HT1080 (cell line): ENCODE data around the gene LRRC38. TPM values are rescaled to one million over a fixed set of nuclear protein-coding genes. Genes with fewer than 3 reads are reported as not detected.
"Not testable (repeated sequence)": the region's sequence is repeated elsewhere in the genome, so short reads cannot be mapped to it uniquely, and the experiment has no call there.

Experiments
- DNase-seq: peaks from one replicate; pipeline ENCODE4 v3.0.0-alpha.2; 2015; ENCODE audit warnings: low read depth
- polyA plus RNA-seq, 2 experiments: library from polyadenylated mRNA; depleted of rRNA; stranded (reverse); fragments of >200 nt; gene quantifications; 2 replicates each; pipeline ENCODE4 v1.2.3, GENCODE V29; 2015
- total RNA-seq: library from RNA; depleted of rRNA; stranded (reverse); fragments of >200 nt; shearing (Covaris generic); gene quantifications from 2 replicates; pipeline ENCODE4 v1.2.3, GENCODE V29; 2014; rRNA removed

Gene LRRC38
- 0.43 and 0.71 TPM in 2 replicates for total RNA-seq
- polyA plus RNA-seq (2015; cell fraction: cytosol; rRNA removed) = 0.07 and 0.13 TPM in 2 replicates
- 0.12 and 0.17 TPM in 2 replicates for polyA plus RNA-seq (2015; cell fraction: nucleus; rRNA removed)

GRCh38 chr1:13513895-13514546 lies at the start of gene LRRC38:
Gene LRRC38, minus strand, starts transcription at chr1:13514003. Its CDS starts 410 bp downstream, at chr1:13513593.
- DNase-seq = no peak

- DNase-seq = not testable (repeated sequence)
Measured at GRCh38 chr1:13562981-13563380, 49.2 kb upstream of the LRRC38 start.

GRCh38 chr1:13560541-13560940 lies 46.7 kb upstream of the LRRC38 start:
- no peak for DNase-seq

- DNase-seq = no peak
Measured at GRCh38 chr1:13556224-13556764, 42.5 kb upstream of the LRRC38 start.

GRCh38 chr1:13554798-13555197 lies 41.0 kb upstream of the LRRC38 start:
- no peak for DNase-seq

GRCh38 chr1:13550663-13551062 lies 36.9 kb upstream of the LRRC38 start:
- DNase-seq = peak; percentile 26

- no peak for DNase-seq
Measured at GRCh38 chr1:13549521-13549920, 35.7 kb upstream of the LRRC38 start.

GRCh38 chr1:13549021-13549420 lies 35.2 kb upstream of the LRRC38 start:
- DNase-seq = no peak

- DNase-seq = no peak
Measured at GRCh38 chr1:13548281-13548680, 34.5 kb upstream of the LRRC38 start.

- no peak for DNase-seq
Measured at GRCh38 chr1:13546791-13547190, 33.0 kb upstream of the LRRC38 start.

GRCh38 chr1:13544221-13544556 lies 30.4 kb upstream of the LRRC38 start:
- DNase-seq = no peak

GRCh38 chr1:13543451-13544220 lies 29.8 kb upstream of the LRRC38 start:
- peak; percentile 67 for DNase-seq

GRCh38 chr1:13541435-13542215 lies 27.8 kb upstream of the LRRC38 start:
- DNase-seq = no peak

- no peak for DNase-seq
Measured at GRCh38 chr1:13540866-13541265, 27.1 kb upstream of the LRRC38 start.

GRCh38 chr1:13539683-13540082 lies 25.9 kb upstream of the LRRC38 start:
- DNase-seq = no peak

GRCh38 chr1:13538832-13539231 lies 25.0 kb upstream of the LRRC38 start:
- no peak for DNase-seq

GRCh38 chr1:13536571-13536970 lies 22.8 kb upstream of the LRRC38 start:
- DNase-seq = no peak

- no peak for DNase-seq
Measured at GRCh38 chr1:13535227-13535626, 21.4 kb upstream of the LRRC38 start.

GRCh38 chr1:13528320-13528719 lies 14.5 kb upstream of the LRRC38 start:
- no peak for DNase-seq

GRCh38 chr1:13523780-13524477 lies 10.1 kb upstream of the LRRC38 start:
- DNase-seq = peak; percentile 25

GRCh38 chr1:13520985-13521384 lies 7.2 kb upstream of the LRRC38 start:
- no peak for DNase-seq
